WERI-Rb-1 (cell line): Measurements from ENCODE around the gene SERP1.

Experiments
- DNase-seq: peaks from one replicate; pipeline ENCODE4 v3.0.0-alpha.2; 2020
- H3K27ac ChIP-seq: fragments of 250-450 bp; sonication (Bioruptor Pico); 2 replicates; pipeline ENCODE4 v1.5.1; 2020; ENCODE audit warnings: mild to moderate bottlenecking, moderate library complexity
- H3K27me3 ChIP-seq: fragments of 250-450 bp; sonication (Bioruptor Pico); 2 replicates; pipeline ENCODE4 v1.5.1; 2021; ENCODE audit warnings: mild to moderate bottlenecking, low read depth, moderate library complexity; ENCODE audit not compliant: insufficient read depth, severe bottlenecking
- H3K36me3 ChIP-seq: fragments of 250-450 bp; sonication (Bioruptor Pico); 2 replicates; pipeline ENCODE4 v1.5.1; 2020; ENCODE audit warnings: mild to moderate bottlenecking, moderate library complexity
- H3K4me3 ChIP-seq: 2 replicates; pipeline ENCODE4 v1.5.1; 2011; ENCODE audit warnings: low read depth, mild to moderate bottlenecking, control low read depth, low read length
- H3K9me3 ChIP-seq: fragments of 250-450 bp; sonication (Bioruptor Pico); 2 replicates; pipeline ENCODE4 v1.5.1; 2021; ENCODE audit warnings: mild to moderate bottlenecking, moderate library complexity; ENCODE audit not compliant: severe bottlenecking
- TF ChIP-seq, protein P1 (sequence below): IDR thresholded peaks from 2 replicates; pipeline ENCODE4 v1.5.1; 2011; ENCODE audit warnings: low read depth, mild to moderate bottlenecking, control low read depth, inconsistent platforms, low read length

SERP1 gene

GRCh38 chr3:150495563-150496168 lies 50.6 kb downstream of the SERP1 start:
- Histone ChIP-seq H3K27ac (no peak overlapping the region), H3K4me3 (no peak overlapping the region), H3K9me3 (peaks cover under 1% of the 10 kb centered on the region), H3K36me3 (no peaks in the 10 kb centered on the region), H3K27me3 (no peaks in the 10 kb centered on the region)
- TF ChIP-seq, protein P1, sequence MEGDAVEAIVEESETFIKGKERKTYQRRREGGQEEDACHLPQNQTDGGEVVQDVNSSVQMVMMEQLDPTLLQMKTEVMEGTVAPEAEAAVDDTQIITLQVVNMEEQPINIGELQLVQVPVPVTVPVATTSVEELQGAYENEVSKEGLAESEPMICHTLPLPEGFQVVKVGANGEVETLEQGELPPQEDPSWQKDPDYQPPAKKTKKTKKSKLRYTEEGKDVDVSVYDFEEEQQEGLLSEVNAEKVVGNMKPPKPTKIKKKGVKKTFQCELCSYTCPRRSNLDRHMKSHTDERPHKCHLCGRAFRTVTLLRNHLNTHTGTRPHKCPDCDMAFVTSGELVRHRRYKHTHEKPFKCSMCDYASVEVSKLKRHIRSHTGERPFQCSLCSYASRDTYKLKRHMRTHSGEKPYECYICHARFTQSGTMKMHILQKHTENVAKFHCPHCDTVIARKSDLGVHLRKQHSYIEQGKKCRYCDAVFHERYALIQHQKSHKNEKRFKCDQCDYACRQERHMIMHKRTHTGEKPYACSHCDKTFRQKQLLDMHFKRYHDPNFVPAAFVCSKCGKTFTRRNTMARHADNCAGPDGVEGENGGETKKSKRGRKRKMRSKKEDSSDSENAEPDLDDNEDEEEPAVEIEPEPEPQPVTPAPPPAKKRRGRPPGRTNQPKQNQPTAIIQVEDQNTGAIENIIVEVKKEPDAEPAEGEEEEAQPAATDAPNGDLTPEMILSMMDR = no peak
- DNase-seq = no peak

GRCh38 chr3:150495149-150495548 lies 51.1 kb downstream of the SERP1 start:
- TF ChIP-seq, protein P1 = no peak
- no peak for DNase-seq
- Histone ChIP-seq H3K9me3 (no peaks in the 10 kb centered on the region), H3K27ac (no peak overlapping the region), H3K36me3 (no peaks in the 10 kb centered on the region), H3K27me3 (no peaks in the 10 kb centered on the region), H3K4me3 (no peak overlapping the region)

- Histone ChIP-seq H3K27me3 (no peaks in the 10 kb centered on the region), H3K4me3 (no peak overlapping the region), H3K9me3 (no peaks in the 10 kb centered on the region), H3K36me3 (no peaks in the 10 kb centered on the region), H3K27ac (no peak overlapping the region)
- DNase-seq = no peak
- TF ChIP-seq, protein P1 = no peak
Observed at GRCh38 chr3:150494411-150494977, 51.8 kb downstream of the SERP1 start.
